ENCODE results near the gene TPD52L2. TPM values are rescaled to one million over a fixed set of nuclear protein-coding genes. Genes with fewer than 3 reads are reported as not detected.
A peak's percentile ranks its signal among the peaks of the same experiment; 100 is the strongest.

Gene TPD52L2
- total RNA-seq, 1 experiment from 2014 or later, result 113 TPM

DNA sequence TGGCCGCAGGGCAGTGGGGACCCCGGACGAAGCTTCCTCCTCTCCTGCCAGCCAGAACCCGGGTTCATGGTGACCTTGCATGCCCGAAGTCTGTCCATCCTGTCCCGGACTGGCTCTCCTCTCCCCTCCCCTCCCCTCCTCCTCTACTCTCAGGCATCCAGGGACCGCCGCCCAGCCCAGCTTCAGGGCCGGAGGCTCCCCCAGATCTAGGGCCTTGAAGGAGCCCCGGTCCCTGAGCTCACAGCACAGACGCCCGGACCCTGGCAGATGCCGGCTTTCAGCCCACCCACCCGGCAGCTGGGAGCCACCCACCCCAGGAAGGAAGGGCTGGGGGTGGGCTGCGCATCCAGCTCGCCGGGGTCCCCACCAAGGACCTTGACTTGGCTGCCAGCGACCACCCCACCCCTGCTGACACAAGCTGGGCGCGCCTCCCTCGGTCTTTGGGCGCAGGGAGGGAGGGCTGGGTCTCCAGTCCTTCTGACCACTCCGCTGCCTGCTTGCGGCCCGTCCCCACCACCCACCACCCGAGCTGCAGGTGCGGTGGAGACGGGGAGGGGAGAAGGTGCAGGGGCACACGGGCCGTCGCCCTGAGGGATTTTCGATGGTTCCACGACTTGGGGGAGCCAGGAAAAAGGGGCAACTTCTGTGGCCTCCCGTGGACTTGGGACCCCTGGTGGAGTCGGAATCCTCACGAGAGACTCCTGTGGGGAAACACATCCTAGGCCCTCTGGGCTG, 9.5 kb upstream of the TPD52L2 start:
- ATAC-seq (peak; percentile 9; the same call in 1 of the 2 replicates), DNase-seq (ENCODE audit: low read depth, low spot score) (no peak)
- Histone ChIP-seq H3K9me3 (ENCODE audit: control insufficient read depth, insufficient read depth, low read depth, low read length) (no peaks in the 10 kb centered on the region), H3K36me3 (ENCODE audit: control insufficient read depth, insufficient read depth, low read length) (no peaks in the 10 kb centered on the region), H3K4me3 (ENCODE audit: low read depth in 2 of 2, low read length in 2 of 2) (peak overlapping the region; percentile 14 to 39; a peak in 3 of 4 replicates), H3K27me3 (ENCODE audit: control insufficient read depth, insufficient read depth, low read length) (no peaks in the 10 kb centered on the region), H3K4me1 (ENCODE audit: control insufficient read depth, insufficient read depth, low read length) (peaks cover 40% of the 10 kb centered on the region), H3K27ac (ENCODE audit: low read length) (peak overlapping the region; percentile 74; the same call in 1 of the 2 replicates)
- BruUV-seq (replicated peaks), result no TSS peak
- POLR2A ChIA-PET, result interaction anchor here (0.6 kb wide), 1 partner anchor 10 kb away, joined by 3 read pairs; the partner anchor contains the start of gene TPD52L2
- intact Hi-C loops (cut with micrococcal nuclease; ENCODE audit: unreplicated experiment), result no loop called here
- in situ Hi-C loops (cut with HindIII; ENCODE audit: low pct_unique_long_range_greater_than_20kb, low sequenced_read_pairs), result no loop called here
- CTCF ChIA-PET, result interaction anchor here (0.6 kb wide), 1 partner anchor 20 kb away, joined by 4 read pairs; no protein-coding TSS in a partner anchor
- TF ChIP-seq POLR2AphosphoS5 (IDR thresholded peaks at IDR 0.05; ENCODE audit: low read depth, low read length), result no peak
- TF ChIP-seq TCF7L2 (IDR thresholded peaks at IDR 0.05; ENCODE audit: low read depth, low read length), result no peak
- TF ChIP-seq, protein P1, sequence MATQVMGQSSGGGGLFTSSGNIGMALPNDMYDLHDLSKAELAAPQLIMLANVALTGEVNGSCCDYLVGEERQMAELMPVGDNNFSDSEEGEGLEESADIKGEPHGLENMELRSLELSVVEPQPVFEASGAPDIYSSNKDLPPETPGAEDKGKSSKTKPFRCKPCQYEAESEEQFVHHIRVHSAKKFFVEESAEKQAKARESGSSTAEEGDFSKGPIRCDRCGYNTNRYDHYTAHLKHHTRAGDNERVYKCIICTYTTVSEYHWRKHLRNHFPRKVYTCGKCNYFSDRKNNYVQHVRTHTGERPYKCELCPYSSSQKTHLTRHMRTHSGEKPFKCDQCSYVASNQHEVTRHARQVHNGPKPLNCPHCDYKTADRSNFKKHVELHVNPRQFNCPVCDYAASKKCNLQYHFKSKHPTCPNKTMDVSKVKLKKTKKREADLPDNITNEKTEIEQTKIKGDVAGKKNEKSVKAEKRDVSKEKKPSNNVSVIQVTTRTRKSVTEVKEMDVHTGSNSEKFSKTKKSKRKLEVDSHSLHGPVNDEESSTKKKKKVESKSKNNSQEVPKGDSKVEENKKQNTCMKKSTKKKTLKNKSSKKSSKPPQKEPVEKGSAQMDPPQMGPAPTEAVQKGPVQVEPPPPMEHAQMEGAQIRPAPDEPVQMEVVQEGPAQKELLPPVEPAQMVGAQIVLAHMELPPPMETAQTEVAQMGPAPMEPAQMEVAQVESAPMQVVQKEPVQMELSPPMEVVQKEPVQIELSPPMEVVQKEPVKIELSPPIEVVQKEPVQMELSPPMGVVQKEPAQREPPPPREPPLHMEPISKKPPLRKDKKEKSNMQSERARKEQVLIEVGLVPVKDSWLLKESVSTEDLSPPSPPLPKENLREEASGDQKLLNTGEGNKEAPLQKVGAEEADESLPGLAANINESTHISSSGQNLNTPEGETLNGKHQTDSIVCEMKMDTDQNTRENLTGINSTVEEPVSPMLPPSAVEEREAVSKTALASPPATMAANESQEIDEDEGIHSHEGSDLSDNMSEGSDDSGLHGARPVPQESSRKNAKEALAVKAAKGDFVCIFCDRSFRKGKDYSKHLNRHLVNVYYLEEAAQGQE (IDR thresholded peaks at IDR 0.05; ENCODE audit: insufficient read depth in 1 of 2, low read depth in 2 of 2, low read length in 1 of 2), result no peak
- TF ChIP-seq, protein P2, sequence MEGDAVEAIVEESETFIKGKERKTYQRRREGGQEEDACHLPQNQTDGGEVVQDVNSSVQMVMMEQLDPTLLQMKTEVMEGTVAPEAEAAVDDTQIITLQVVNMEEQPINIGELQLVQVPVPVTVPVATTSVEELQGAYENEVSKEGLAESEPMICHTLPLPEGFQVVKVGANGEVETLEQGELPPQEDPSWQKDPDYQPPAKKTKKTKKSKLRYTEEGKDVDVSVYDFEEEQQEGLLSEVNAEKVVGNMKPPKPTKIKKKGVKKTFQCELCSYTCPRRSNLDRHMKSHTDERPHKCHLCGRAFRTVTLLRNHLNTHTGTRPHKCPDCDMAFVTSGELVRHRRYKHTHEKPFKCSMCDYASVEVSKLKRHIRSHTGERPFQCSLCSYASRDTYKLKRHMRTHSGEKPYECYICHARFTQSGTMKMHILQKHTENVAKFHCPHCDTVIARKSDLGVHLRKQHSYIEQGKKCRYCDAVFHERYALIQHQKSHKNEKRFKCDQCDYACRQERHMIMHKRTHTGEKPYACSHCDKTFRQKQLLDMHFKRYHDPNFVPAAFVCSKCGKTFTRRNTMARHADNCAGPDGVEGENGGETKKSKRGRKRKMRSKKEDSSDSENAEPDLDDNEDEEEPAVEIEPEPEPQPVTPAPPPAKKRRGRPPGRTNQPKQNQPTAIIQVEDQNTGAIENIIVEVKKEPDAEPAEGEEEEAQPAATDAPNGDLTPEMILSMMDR (IDR thresholded peaks at IDR 0.05), result no peak
- no peak for TF ChIP-seq SIN3A (IDR thresholded peaks at IDR 0.05; ENCODE audit: borderline replicate concordance, insufficient read depth, low read depth, low read length)

- ChIA-PET POLR2A (no interaction called here), CTCF (no interaction called here)
- no peak overlapping the region for H3K27ac ChIP-seq (ENCODE audit: low read length)
- DNase-seq (ENCODE audit: low read depth, low spot score) (no peak), ATAC-seq (no peak)
- no TSS peak for BruUV-seq (replicated peaks)
- H3K36me3 ChIP-seq (ENCODE audit: control insufficient read depth, insufficient read depth, low read length), result no peaks in the 10 kb centered on the region
- TF ChIP-seq, protein P2 (IDR thresholded peaks at IDR 0.05), result no peak
- TF ChIP-seq SIN3A (IDR thresholded peaks at IDR 0.05; ENCODE audit: borderline replicate concordance, insufficient read depth, low read depth, low read length), result no peak
- TF ChIP-seq POLR2AphosphoS5 (IDR thresholded peaks at IDR 0.05; ENCODE audit: low read depth, low read length), result no peak
- TF ChIP-seq TCF7L2 (IDR thresholded peaks at IDR 0.05; ENCODE audit: low read depth, low read length), result no peak
- TF ChIP-seq, protein P1 (IDR thresholded peaks at IDR 0.05; ENCODE audit: insufficient read depth in 1 of 2, low read depth in 2 of 2, low read length in 1 of 2), result no peak
- in situ Hi-C loops (cut with HindIII; ENCODE audit: low pct_unique_long_range_greater_than_20kb, low sequenced_read_pairs), result no loop called here
- H3K9me3 ChIP-seq (ENCODE audit: control insufficient read depth, insufficient read depth, low read depth, low read length), result no peaks in the 10 kb centered on the region
- H3K4me3 ChIP-seq (ENCODE audit: low read depth in 2 of 2, low read length in 2 of 2), result no peak overlapping the region
- H3K27me3 ChIP-seq (ENCODE audit: control insufficient read depth, insufficient read depth, low read length), result no peaks in the 10 kb centered on the region
- intact Hi-C loops (cut with micrococcal nuclease; ENCODE audit: unreplicated experiment), result no loop called here
- H3K4me1 ChIP-seq (ENCODE audit: control insufficient read depth, insufficient read depth, low read length), result peaks cover 40% of the 10 kb centered on the region
These were observed 9.0 kb upstream of the TPD52L2 start for GRCh38 chr20:63856098-63856511.
